Activated T-cell treated with anti-CD3 and anti-CD28 coated beads, Interleukin-2, amount 50 U/mL, for 48 hours (primary cell): Measurements from ENCODE around the gene CAMK2N2.
"Not testable (repeated sequence)": the region's sequence is repeated elsewhere in the genome, so short reads cannot be mapped to it uniquely, and the experiment has no call there.

Experiments
- DNase-seq, 2 experiments: peaks; one replicate each; pipeline ENCODE4 v3.0.0-alpha.2; 2020

Gene CAMK2N2

DNA sequence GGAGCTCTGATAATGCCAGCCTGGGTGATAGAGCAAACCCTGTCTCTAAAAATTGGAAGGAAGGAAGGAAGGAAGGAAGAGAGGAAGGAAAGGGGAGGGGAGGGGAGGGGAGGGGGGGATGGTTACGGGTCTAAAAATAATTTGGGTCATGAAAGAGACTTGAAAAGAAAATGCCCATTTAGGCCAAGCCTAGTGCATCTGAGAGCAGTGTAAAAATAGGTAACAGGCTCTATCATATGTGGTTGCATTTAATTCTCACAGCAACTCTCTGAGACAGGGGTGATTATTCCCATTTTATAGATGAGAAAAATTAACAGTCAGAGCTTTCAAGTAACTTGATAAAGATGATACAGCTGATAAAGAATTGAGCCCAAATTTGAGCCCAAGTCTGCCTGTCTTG, 10.9 kb upstream of the CAMK2N2 start:
- DNase-seq: no peak

DNA sequence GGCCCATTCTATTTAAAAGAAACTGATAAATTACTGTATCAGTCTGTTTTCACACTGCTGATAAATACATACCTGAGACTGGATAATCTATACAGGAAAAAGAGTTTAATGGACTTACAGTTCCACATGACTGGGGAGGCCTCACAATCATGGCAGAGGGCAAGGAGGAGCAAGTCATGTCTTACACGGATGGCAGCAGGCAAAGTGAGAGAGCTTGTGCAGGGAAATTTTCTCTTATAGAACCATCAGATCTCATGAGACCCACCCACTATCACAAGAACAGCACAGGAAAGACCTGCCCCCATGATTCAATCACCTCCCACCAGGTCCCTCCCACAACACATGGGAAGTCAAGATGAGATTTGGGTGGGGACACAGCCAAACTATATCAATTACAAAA, 5.9 kb upstream of the CAMK2N2 start:
- DNase-seq: not testable (repeated sequence)

DNA sequence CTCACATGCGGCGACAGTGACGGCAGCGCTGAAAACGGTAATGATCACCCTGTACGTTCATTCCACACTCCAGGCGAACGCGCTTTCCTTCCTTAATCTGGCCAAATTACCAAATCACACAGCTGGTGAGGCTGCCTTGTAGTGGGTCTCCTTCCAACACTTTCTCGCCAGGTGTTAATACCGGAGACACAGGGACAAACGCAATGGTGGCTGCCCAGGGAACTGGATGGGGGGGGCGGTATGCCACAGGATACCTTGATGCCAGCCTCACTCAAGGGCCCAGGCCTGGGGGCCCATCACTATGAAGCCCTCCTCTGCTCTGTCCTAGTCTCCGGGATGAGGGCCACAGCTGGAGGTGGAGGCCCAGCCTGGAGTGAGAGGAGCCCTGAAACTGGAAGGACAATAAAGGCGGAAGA, 1.4 kb upstream of the CAMK2N2 start:
- DNase-seq: no peak

- DNase-seq: peak; percentile 48 to 55
Measured at GRCh38 chr3:184261854-184262763, 756 bp upstream of the CAMK2N2 start.

DNA sequence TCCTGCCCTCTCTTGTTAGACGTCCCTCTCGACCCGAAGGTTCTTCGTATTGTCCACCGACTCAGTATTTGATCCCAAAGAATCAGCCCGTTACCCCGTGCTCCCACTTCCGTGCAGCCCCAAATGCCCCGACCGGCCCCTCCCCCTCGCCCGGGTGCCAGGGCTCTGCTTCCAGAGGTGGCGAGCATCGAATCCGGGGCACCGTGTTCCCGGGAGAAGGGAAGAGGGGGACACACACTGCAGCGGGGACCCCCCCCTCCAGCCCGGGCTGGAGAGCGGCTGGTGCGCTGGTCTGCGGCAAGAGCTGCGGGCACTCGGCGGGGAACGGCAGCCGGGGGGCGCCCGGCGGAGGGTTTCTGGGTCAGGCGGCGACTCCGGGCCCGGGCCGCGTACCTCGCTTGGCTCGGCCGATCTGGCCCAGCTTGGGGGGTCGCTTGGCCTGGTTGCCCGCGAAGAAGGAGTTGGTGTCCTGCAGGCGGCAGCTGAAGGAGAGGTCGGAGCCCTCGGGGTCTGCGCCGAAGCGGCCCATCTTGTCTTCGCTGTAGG, 556 bp downstream of the CAMK2N2 start:
- DNase-seq: peak in 1 of 2 experiments; percentile 50

DNA sequence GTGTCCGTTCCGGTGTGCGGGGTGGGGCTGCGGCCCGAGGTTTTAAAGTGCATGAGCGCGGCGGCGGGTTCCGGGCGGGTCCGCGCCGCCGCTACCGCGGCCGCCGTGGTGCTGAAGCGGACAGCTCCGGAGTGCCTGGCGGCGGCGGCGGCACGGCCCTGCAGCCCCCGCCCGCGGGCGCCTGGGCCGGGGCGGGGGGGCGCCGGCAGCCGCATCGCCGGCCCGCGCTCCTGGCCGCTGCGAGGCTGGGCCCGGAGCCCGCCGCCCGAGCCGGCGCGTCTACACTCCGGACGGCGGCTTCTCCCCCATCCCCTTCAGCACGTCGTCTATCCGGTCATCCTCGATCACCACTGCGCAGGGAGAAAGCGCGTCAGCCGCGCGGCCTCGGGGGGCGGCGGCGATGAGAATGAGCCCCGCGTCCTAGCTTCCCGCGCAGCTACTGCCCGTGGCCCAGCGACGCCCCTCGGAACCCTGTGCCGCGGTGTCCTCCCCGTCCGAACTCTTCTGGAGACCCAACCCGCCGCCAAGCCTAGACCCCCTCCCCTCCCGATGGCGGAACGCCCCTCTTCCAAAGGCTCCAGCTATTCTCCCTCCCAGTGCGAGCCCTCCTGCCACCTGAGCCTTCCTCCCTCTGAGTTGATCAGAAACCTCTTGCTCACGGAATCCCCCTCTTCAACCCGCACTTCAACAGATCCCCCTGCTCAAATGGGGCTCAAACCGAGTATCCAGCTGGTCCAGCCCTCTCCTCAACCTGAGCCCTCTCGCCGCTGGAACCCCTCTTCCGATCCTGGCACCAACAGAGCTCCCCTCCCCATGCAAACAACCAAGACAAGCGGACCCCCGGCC, 1.3 kb downstream of the CAMK2N2 start:
- peak in 1 of 2 experiments; percentile 60 for DNase-seq

DNA sequence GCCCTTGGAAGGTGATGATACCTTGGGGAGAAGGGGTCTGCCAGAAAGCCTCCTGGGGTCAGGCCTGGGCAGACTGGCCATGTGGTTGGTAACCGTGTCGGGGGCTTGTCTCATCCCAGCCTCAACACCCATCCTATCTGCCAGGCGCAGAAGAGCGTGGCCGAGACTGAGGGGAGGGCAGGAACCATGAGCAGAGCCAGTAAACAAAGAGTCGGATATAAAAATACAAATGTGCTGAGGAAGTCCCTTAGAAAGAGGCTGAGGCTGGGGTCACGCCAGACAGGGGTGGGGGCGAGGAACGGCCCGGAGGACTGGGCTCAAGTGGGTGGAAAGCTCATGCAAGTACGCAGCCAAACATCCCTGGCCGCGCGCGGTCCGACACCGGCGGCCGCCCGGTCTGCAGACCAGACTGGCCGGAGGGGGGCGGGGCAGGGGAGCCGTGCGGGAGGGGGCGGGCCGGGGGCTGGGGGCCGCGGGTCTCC, 1.9 kb downstream of the CAMK2N2 start:
- DNase-seq: no peak

- no peak for DNase-seq
Measured at GRCh38 chr3:184258926-184259325, 2.4 kb downstream of the CAMK2N2 start.

DNA sequence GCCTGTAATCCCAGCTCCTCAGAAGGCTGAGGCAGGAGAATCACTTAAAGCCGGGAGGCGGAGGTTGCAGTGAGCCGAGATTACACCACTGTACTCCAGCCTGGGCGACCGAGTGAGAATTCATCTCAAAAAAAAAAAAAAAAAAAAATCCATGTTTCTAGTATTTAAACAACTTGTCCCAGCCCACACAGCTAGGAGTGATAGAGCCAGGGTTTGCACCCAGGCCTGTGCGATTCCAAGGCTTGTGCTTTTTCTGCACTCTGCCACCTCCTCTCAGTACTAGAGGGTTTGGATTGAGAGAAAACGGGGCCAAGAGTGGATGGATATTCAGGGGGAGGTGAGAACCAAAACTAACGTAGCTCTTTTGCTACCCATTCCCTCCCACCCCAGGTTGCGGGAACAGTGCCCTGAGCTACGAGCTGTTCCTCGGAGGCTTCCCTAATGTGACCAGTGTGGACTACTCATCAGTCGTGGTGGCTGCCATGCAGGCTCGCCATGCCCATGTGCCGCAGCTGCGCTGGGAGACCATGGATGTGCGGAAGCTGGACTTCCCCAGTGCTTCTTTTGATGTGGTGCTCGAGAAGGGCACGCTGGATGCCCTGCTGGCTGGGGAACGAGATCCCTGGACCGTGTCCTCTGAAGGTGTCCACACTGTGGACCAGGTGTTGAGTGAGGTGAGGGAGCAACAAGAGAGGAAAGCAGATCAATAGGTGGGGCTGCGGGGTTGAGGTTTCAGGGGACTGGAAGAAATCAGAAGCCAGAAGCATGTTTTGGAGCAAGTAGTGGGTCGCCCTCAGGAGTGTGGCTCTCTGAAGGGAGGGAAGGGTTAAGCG, 4.1 kb downstream of the CAMK2N2 start:
- no peak for DNase-seq

GRCh38 chr3:184255291-184256039, 5.9 kb downstream of the CAMK2N2 start:
- peak in 1 of 2 experiments; percentile 49 for DNase-seq

DNA sequence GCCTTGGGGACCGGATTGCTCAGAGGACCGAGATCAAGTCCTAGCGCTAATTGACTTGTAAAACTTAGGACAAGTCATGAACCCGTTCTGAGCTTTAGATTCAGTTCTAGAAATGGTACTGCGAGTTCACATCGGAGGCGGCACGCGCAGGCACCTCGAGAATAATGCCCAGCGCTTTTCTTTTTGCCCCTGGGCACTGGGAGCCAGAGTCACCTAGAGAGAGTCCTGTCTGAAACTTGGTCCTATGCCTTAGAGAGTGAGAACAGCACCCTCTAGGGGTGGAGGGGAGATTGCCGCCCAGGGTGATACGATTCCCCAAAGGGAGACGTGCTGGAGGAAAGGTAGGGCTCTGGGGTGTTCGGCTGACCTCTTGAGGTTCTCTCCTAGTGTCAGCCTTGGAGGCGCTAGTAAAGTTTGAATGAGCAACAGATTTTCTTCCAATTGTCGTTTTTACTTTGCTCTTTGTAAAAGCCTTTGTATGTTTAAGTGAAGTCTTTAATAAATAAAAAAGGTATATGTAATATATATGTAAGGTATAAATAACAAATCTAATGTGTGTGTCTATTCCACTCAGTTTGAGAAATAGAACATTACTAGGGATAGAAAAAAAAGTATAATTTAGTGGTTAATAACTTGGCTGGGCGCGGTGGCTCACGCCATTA, 11.1 kb downstream of the CAMK2N2 start:
- DNase-seq: peak; percentile 95 to 98

DNA sequence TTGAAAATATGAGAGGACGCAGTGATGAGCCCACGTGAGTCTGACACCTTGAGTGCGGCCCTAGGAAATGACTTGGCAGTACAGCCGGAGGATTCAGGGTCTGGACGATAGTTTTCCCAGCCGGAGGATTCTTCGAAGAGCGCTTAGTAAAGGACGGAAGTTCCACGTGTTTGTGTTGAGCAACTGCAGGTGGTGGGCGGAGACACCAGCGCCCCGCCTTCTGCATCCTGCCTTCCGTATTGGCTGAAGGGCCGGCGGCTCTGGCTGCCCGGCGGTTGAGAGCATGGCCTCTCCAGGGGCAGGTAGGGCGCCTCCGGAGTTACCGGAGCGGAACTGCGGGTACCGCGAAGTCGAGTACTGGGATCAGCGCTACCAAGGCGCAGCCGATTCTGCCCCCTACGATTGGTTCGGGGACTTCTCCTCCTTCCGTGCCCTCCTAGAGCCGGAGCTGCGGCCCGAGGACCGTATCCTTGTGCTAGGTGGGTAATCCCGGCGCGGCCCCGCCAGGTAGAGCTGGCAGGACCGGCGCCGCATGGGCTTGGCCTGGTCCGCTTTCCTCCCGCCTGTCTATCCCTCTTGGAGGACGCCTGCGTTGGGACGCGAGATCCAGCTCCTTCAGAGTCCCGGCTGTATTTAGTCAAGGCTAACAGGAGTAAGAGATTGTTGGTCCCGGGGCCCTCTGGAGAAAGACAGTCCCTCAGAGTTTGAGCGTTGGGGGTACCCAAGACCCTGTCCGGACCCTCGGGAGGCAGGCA, 11.8 kb downstream of the CAMK2N2 start, which contains the start of gene EEF1AKMT4:
Gene EEF1AKMT4 (plus strand): TSS at position 261 of the 755 bp plus-strand sequence. CDS start 23 bp downstream, at position 284.
- DNase-seq: peak; percentile 94 to 97

GRCh38 chr3:184248454-184249411, 12.6 kb downstream of the CAMK2N2 start, which contains the start of gene ALG3:
ALG3 (minus strand) TSS chr3:184248962; CDS start chr3:184248940, 22 bp downstream.
- DNase-seq: peak; percentile 93 to 94

GRCh38 chr3:184242297-184242685, 19.1 kb downstream of the CAMK2N2 start:
- no peak for DNase-seq

DNA sequence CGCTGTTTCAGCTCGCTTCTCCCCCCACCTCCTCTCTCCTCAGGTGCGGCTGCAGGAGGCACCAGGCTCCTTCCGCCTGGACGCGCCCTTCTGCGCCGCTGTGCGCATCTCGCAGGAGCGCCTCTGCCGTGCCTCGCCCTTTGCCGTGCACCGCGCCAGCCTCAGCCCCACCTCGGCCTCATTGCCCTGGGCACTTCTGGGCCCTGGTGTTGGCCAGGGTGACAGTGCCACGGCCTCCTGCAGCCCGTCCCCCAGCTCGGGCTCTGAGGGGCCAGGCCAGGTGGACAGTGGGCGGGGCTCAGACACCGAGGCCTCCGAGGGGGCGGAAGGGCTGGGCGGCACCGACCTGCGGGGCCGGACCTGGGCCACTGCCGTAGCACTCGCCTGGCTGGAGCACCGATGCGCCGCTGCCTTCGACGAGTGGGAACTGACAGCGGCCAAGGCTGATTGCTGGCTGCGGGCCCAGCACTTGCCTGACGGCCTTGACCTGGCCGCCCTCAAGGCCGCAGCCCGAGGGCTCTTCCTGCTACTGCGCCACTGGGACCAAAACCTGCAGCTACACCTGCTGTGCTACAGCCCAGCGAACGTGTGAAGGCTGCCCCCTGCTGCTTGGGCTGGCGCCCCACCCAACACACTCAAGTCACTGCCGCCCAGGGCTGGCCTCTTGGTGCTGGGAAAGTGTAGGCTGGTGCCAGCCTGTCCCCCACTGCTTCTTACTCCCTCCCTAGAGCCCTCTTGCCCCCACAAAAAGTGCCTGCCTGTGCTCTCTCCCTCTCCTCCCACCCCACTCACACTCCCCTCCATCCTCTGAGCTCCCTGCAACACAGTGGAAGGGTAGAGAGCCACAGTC, 19.7 kb downstream of the CAMK2N2 start:
- peak; percentile 34 to 45 for DNase-seq

- DNase-seq: no peak
Measured at GRCh38 chr3:184241141-184241446, 20.3 kb downstream of the CAMK2N2 start.

DNA sequence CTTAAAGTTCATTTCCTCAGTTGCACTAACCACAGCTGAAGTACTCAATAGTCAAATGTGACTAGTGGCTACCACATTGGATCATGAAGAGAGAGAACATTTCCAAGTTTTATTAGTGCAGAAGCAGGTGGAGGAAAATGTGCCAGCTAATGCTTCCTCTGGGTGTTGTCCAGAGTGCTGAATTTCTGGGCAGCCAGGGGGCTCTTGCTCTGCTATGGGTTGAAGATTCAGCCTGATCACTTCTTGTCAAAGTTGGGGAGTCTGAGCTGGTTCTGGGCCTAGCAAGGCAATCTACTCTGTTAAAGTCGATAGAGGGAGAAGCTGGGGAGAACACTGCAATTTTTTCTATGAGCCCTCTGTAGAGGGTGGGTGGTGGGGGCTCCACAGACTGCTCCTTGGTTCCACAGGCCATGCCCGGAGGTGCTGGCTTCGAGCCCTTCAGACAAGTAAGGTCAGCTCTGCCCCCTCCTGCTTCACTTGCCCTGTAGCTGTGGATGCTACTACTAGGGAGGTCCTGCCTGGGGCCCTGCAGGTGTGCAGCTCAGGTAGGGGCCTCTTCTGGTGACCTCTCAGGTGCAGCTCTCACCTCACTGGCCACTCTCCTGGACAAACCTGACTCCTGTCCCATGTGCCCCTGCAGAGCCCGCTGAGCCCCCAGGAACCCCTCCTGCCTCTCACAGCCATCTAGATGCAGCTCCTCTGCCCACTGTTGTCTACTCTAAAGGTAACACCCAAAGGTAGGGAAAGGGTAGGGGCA, 20.8 kb downstream of the CAMK2N2 start:
- no peak for DNase-seq
